Muscle of leg (tissue), 11 donors: ENCODE measurements around the gene TSPYL2. TPM values are rescaled to one million over a fixed set of nuclear protein-coding genes. Genes with fewer than 3 reads are reported as not detected.
A peak's percentile ranks its signal among the peaks of the same experiment; 100 is the strongest.

Source experiments
- DNase-seq: peaks from one replicate; pipeline ENCODE4 v3.0.0; 2013
- H3K27ac ChIP-seq: one replicate; pipeline ENCODE4 v1.5.1; 2013; ENCODE audit warnings: mild to moderate bottlenecking, low read length, control low read depth
- H3K27me3 ChIP-seq: one replicate; pipeline ENCODE4 v1.6.1; 2013; ENCODE audit warnings: low read length; ENCODE audit not compliant: control insufficient read depth, insufficient read depth
- H3K36me3 ChIP-seq: one replicate; pipeline ENCODE4 v1.6.1; 2013; ENCODE audit warnings: low read length; ENCODE audit not compliant: control insufficient read depth, insufficient read depth
- H3K4me1 ChIP-seq: one replicate; pipeline ENCODE4 v1.6.1; 2013; ENCODE audit warnings: low read length; ENCODE audit not compliant: control insufficient read depth, insufficient read depth
- H3K4me3 ChIP-seq: one replicate; pipeline ENCODE4 v1.5.1; 2013; ENCODE audit warnings: low read length, control low read depth
- H3K9me3 ChIP-seq: replicated peaks from 2 replicates; pipeline ENCODE4 v1.6.1; 2013; ENCODE audit warnings: low read depth, low read length; ENCODE audit not compliant: control insufficient read depth
- WGBS: methylation state at CpG from one replicate; pipeline ENCODE4 v1.1.5; 2013; ENCODE audit warnings: missing lambda C conversion rate; ENCODE audit not compliant: insufficient coverage; 5-methylcytosine and 5-hydroxymethylcytosine counted together
- polyA plus RNA-seq, 8 donors: library from polyadenylated mRNA; unstranded; fragments of 120-200 nt; gene quantifications; one replicate each; pipeline versions ENCODE4 v1.2.1 to v1.2.3, GENCODE V29; 2013; ENCODE audit warnings: inconsistent platforms in 1 of 8, low replicate concordance in 1 of 8; ENCODE audit not compliant: insufficient read length in 8 of 8, insufficient read depth in 1 of 8
- total RNA-seq: library from RNA; stranded (reverse); fragments of 120-200 nt; gene quantifications from one replicate; pipeline ENCODE4 v1.2.4, GENCODE V29; 2013

Gene TSPYL2
- total and polyA plus RNA-seq, 9 donors = 9.5 to 16.5 (median 13.4) TPM

DNA sequence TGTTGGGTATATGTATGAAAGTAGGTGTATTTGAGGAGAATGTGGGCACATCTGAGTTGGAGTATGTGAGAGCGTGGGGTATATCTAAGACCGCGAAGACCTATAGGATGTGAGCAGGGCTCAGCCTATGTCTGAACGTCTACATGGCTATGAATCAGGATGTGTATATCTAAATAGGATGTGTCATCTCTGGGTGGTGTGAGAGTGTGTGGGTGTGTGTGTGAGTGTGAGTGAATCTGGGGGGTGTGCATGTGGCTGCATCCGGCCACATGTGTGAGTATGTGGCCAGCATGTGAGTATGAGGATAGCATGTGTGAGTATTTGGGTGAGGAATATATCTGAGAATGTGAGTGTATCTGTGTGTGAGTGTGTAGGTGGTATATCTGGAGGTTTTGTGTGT is 25.9 kb upstream of the TSPYL2 start:
- 78% methylated on average over 5 of the region's 5 CpGs for WGBS
- Histone ChIP-seq H3K27me3 (peaks cover 17% of the 10 kb centered on the region), H3K27ac (no peak overlapping the region), H3K4me1 (no peaks in the 10 kb centered on the region), H3K36me3 (no peaks in the 10 kb centered on the region), H3K4me3 (no peak overlapping the region), H3K9me3 (no peaks in the 10 kb centered on the region)
- DNase-seq = no peak

DNA sequence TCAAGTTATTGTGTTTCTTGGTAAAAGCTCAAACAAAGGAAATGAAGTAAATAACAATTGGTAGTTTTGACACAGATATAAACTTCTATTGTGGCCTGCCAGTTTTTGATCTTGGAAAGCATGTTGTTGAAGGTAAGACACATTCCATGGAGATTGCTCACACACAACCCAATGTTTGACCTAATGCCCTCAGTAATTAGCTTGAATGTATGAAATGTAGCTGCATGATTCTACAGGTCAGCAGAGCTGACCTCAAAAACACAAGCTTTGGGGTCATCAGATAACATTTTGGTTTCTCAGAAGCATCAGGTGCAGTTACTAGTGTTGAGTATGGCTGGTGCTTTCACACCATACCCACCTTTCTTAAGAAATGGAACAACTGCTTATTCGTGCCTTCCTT is 17.1 kb upstream of the TSPYL2 start:
- Histone ChIP-seq H3K27me3 (peaks cover 18% of the 10 kb centered on the region), H3K9me3 (no peaks in the 10 kb centered on the region), H3K4me1 (no peaks in the 10 kb centered on the region), H3K27ac (no peak overlapping the region), H3K4me3 (no peak overlapping the region), H3K36me3 (no peaks in the 10 kb centered on the region)
- WGBS = no CpG with 5 or more reads among the region's 1 CpG
- DNase-seq = no peak

DNA sequence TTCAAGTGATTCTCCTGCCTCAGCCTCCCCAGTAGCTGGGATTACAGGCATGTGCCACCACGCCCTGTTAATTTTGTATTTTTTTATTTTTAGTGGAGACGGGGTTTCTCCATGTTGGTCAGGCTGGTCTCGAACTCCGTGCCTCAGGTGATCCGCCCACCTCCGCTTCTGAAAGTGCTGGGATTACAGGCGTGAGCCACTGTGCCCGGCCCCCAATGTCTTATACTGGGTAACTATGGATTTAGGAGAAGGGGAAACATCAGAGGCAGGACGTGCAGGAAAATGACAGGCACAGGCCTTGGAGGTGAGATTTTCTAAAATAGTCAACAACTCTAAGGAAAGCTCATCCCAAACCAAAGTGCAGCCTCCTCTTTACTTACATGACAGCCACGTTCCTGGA is 11.1 kb upstream of the TSPYL2 start:
- Histone ChIP-seq H3K27me3 (peaks cover 29% of the 10 kb centered on the region), H3K36me3 (no peaks in the 10 kb centered on the region), H3K4me3 (no peak overlapping the region), H3K27ac (no peak overlapping the region), H3K9me3 (no peaks in the 10 kb centered on the region), H3K4me1 (peaks cover 4% of the 10 kb centered on the region)
- no peak for DNase-seq
- 72% methylated on average over 6 of the region's 10 CpGs for WGBS

DNA sequence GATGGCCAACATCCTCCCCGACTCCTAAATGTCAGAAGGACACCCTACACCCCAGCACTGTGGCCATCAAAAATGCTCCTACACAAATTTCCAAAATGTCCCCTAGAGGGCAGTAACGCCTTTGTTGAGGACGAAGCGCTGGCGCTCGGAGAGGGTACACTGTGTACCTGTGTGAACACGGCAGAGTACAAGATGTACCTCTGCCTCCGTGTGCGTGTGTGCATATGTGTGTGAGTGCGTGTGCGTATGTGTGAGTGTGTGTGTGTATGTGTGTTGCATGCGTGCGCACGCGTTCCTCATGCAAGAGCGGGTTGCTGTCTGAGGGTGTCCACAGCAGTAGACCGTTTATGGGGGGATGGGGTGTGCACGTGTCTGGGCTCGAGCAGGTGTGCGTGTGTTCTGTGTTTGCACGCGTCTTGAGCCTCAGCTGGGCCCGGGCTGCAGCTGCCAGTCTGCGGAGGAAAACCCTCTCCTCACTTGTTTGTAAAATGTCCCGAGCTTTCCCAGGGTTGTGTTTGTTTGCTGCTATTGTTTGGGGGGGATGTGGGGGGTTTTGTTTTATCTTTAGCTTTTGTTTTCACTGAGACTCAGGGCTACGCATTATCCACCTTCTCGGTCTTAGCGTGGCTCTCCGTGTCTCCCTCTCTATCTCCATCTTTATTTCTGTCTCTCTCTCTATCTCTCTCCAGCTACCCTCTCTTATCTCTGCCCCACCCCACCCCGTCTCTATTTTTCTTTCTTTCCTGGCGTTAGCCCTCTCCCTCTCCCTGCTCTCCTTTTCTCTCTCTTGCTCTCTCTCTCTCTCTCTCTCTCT is 10.4 kb upstream of the TSPYL2 start:
- H3K27ac ChIP-seq = no peak overlapping the region
- H3K27me3 ChIP-seq = peaks cover 31% of the 10 kb centered on the region
- H3K4me1 ChIP-seq = peaks cover 4% of the 10 kb centered on the region
- peak; percentile 79 for DNase-seq
- H3K9me3 ChIP-seq = no peaks in the 10 kb centered on the region
- no peaks in the 10 kb centered on the region for H3K36me3 ChIP-seq
- H3K4me3 ChIP-seq = peak overlapping the region; percentile 28
- WGBS = 15% methylated on average over 24 of the region's 31 CpGs

DNA sequence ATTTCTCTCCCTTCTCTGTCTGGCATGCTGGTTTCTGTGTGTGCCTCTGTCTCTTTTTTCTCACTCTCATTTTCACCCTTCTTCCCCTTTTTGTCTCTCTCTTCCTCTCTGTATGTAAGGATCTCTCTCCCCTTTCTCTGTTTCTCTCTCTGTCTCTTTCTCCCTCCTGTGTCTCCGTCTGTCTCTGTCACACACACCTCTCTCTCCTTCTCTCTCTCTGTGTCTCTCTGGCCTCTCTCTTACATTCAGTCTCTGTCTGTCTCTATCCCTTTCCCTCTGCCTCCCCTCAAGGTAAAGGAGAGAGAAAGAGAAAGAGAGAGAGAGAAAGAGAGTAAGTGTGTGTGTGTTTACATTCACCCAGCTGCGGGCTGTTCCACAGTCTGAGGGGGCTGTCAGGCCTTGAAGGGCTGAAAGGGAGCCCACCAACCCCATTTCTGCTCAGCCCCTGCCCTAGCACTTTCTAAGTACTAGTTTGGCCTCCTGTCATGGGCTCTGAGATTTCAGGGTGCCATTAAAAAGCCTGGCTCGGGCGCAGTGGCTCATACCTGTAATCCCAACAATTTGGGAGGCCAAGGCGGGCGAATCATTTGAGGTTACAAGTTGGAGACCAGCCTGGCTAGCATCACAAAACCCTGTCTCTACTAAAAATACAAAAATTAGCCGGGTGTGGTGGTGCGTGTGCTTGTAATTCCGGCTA is 9.6 kb upstream of the TSPYL2 start:
- H3K9me3 ChIP-seq = no peaks in the 10 kb centered on the region
- H3K4me1 ChIP-seq = peaks cover 4% of the 10 kb centered on the region
- no peaks in the 10 kb centered on the region for H3K36me3 ChIP-seq
- peaks cover 35% of the 10 kb centered on the region for H3K27me3 ChIP-seq
- WGBS = 84% methylated on average over 4 of the region's 9 CpGs
- DNase-seq = no peak
- no peak overlapping the region for H3K27ac ChIP-seq
- H3K4me3 ChIP-seq = no peak overlapping the region

DNA sequence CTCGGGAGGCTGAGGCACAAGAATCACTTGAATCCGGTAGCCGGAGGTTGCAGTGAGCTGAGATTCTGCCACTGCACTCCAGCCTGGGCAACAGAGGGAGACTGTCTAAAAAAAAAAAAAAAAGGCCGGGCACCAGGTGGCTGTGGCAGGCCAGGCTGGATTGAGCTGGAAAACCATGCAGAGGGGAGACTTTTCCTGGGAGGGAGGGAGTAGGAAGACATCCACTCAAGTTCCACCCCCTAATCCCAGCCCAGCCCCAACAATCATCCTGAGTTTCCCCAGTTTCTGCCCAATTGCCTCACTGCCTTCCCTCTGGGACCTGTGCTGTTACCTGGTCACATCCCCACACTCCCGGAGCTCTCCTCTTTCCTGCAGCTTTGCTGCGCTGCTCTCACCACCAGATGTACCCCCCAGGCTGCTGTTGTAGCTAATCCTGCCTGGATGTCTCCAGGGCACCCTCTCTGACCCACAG is 9.0 kb upstream of the TSPYL2 start:
- DNase-seq = no peak
- no peak overlapping the region for H3K27ac ChIP-seq
- WGBS = 54% methylated on average over 2 of the region's 6 CpGs

DNA sequence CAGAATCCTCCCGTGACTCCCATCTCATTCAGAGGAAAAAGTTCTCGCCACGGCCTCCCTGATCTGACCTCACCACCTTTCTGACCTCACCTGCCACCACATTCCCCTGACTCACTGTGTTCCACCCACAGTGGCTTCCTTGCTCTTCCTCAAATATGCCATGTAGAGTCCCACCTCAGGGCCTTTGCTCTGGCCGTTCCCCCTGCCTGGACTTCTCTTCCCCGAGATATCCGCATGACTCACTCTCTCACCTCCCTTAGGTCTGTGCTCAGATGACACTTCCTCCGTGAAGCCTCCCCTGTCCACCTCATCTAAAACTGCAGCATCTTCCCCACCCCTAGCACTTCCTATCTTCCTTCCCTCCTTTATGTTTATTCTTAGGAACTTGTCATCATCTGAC is 7.2 kb upstream of the TSPYL2 start:
- Histone ChIP-seq H3K36me3 (no peaks in the 10 kb centered on the region), H3K4me3 (no peak overlapping the region), H3K9me3 (no peaks in the 10 kb centered on the region), H3K27me3 (peaks cover 47% of the 10 kb centered on the region), H3K4me1 (peaks cover 4% of the 10 kb centered on the region), H3K27ac (no peak overlapping the region)
- WGBS = 73% methylated on average over 7 of the region's 7 CpGs
- DNase-seq = no peak

More for the DNA sequence above, 9.0 kb upstream of the TSPYL2 start:
- H3K27me3 ChIP-seq = peaks cover 37% of the 10 kb centered on the region
- H3K36me3 ChIP-seq = no peaks in the 10 kb centered on the region
- peaks cover 4% of the 10 kb centered on the region for H3K4me1 ChIP-seq
- no peaks in the 10 kb centered on the region for H3K9me3 ChIP-seq
- no peak overlapping the region for H3K4me3 ChIP-seq

DNA sequence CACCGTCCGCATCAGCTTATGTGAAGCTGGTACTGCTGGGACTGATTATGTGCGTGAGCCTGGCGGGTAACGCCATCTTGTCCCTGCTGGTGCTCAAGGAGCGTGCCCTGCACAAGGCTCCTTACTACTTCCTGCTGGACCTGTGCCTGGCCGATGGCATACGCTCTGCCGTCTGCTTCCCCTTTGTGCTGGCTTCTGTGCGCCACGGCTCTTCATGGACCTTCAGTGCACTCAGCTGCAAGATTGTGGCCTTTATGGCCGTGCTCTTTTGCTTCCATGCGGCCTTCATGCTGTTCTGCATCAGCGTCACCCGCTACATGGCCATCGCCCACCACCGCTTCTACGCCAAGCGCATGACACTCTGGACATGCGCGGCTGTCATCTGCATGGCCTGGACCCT is 5.5 kb upstream of the TSPYL2 start:
- H3K4me1 ChIP-seq = peaks cover 3% of the 10 kb centered on the region
- 92% methylated on average over 21 of the region's 21 CpGs for WGBS

DNA sequence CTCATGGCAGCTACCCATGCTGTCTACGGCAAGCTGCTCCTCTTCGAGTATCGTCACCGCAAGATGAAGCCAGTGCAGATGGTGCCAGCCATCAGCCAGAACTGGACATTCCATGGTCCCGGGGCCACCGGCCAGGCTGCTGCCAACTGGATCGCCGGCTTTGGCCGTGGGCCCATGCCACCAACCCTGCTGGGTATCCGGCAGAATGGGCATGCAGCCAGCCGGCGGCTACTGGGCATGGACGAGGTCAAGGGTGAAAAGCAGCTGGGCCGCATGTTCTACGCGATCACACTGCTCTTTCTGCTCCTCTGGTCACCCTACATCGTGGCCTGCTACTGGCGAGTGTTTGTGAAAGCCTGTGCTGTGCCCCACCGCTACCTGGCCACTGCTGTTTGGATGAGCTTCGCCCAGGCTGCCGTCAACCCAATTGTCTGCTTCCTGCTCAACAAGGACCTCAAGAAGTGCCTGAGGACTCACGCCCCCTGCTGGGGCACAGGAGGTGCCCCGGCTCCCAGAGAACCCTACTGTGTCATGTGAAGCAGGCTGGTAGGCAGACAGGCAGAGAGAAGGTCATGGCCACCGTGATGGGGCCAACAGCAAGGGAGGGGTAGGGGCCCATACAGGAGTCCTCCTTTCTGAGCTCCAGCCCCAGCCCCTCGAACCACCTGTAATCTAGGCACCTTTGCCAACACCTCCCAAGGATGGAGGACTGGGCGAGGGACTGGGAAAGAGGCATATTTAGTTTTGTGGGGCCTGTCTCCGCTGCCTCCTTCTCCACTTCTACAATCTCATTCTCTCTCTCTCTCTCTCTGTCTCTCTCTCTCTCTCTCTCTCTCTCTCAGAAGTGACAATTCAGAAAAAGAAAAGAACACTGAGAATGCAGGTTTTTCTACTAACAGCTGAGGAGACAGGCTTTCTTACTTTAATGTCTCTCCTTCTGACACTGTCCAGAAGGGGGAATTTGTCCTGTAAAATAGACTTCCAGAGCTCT is 4.7 kb upstream of the TSPYL2 start:
- no peaks in the 10 kb centered on the region for H3K9me3 ChIP-seq
- H3K27ac ChIP-seq = no peak overlapping the region
- no peaks in the 10 kb centered on the region for H3K36me3 ChIP-seq
- peaks cover 42% of the 10 kb centered on the region for H3K27me3 ChIP-seq
- H3K4me3 ChIP-seq = no peak overlapping the region
- no peak for DNase-seq
- WGBS = 90% methylated on average over 23 of the region's 27 CpGs
- no peaks in the 10 kb centered on the region for H3K4me1 ChIP-seq

More for the DNA sequence above, 5.5 kb upstream of the TSPYL2 start:
- Histone ChIP-seq H3K36me3 (no peaks in the 10 kb centered on the region), H3K27me3 (peaks cover 47% of the 10 kb centered on the region), H3K9me3 (no peaks in the 10 kb centered on the region), H3K4me3 (no peak overlapping the region), H3K27ac (no peak overlapping the region)
- no peak for DNase-seq
